Measurements from ENCODE around the gene NRAP. TPM values are rescaled to one million over a fixed set of nuclear protein-coding genes. Genes with fewer than 3 reads are reported as not detected.

NRAP gene
- total and polyA plus RNA-seq, 2 experiments from 2014 or later: not detected

- peaks cover 86% of the 10 kb centered on the region for H3K27me3 Mint-ChIP-seq (ENCODE audit: insufficient read depth, low read depth, poor library complexity)
- H3K27ac Mint-ChIP-seq: no peak overlapping the region
- DNase-seq (ENCODE audit: low spot score): no peak
- TF ChIP-seq NANOG (IDR thresholded peaks at IDR 0.05; ENCODE audit: borderline replicate concordance) (no peak), ZNF114 (CRISPR knock-in tag; IDR thresholded peaks at IDR 0.05) (no peak), ZNF331 (CRISPR knock-in tag; IDR thresholded peaks at IDR 0.05; ENCODE audit: low read depth) (no peak), REST (IDR thresholded peaks at IDR 0.05; ENCODE audit: unreplicated experiment) (no peak), ZNF462 (CRISPR knock-in tag; IDR thresholded peaks at IDR 0.05) (no peak), JUNB (IDR thresholded peaks at IDR 0.05; ENCODE audit: unreplicated experiment) (no peak), STAT1 (IDR thresholded peaks at IDR 0.05; ENCODE audit: unreplicated experiment) (no peak), CREB1 (CRISPR knock-in tag; IDR thresholded peaks at IDR 0.05; ENCODE audit: low read depth) (no peak), POLR2AphosphoS5 (IDR thresholded peaks at IDR 0.05; ENCODE audit: low read depth) (no peak), EZH2 (IDR thresholded peaks at IDR 0.05; ENCODE audit: low read depth, unreplicated experiment) (no peak), CTCF (conservative IDR thresholded peaks at IDR 0.05; ENCODE audit: low read depth in 2 of 2) (no peak), EZH2phosphoT487 (IDR thresholded peaks at IDR 0.05; ENCODE audit: unreplicated experiment) (no peak)
- TF ChIP-seq, protein P1, sequence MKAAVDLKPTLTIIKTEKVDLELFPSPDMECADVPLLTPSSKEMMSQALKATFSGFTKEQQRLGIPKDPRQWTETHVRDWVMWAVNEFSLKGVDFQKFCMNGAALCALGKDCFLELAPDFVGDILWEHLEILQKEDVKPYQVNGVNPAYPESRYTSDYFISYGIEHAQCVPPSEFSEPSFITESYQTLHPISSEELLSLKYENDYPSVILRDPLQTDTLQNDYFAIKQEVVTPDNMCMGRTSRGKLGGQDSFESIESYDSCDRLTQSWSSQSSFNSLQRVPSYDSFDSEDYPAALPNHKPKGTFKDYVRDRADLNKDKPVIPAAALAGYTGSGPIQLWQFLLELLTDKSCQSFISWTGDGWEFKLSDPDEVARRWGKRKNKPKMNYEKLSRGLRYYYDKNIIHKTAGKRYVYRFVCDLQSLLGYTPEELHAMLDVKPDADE (IDR thresholded peaks at IDR 0.05): no peak
- no peak for ATAC-seq
- H3K4me3 ChIP-seq: no peak overlapping the region
- no peaks in the 10 kb centered on the region for H3K79me2 ChIP-seq (replicated peaks; ENCODE audit: insufficient read depth)
- H4K20me1 ChIP-seq (replicated peaks; ENCODE audit: insufficient read depth): peaks cover 20% of the 10 kb centered on the region; the same call in 1 of the 2 replicates
- H3K9me2 ChIP-seq (ENCODE audit: insufficient read depth): no peaks in the 10 kb centered on the region
- H3K9me3 Mint-ChIP-seq: no peaks in the 10 kb centered on the region
- H3K36me3 ChIP-seq (ENCODE audit: insufficient read depth): no peaks in the 10 kb centered on the region
- H2AFZ ChIP-seq: no peak overlapping the region
- H3K4me1 Mint-ChIP-seq: peaks cover 29% of the 10 kb centered on the region
- no peaks in the 10 kb centered on the region for H3K36me3 Mint-ChIP-seq (ENCODE audit: low read depth)
- peaks cover 14% of the 10 kb centered on the region; the same call in 1 of the 2 replicates for H3K4me1 ChIP-seq (ENCODE audit: insufficient read depth)
- no peak overlapping the region for H3K27ac ChIP-seq (ENCODE audit: low read depth)
- no peaks in the 10 kb centered on the region for H3F3A ChIP-seq (replicated peaks; ENCODE audit: low read depth)
- peaks cover 100% of the 10 kb centered on the region for H3K27me3 ChIP-seq (ENCODE audit: insufficient read depth)
- H3K4me3 Mint-ChIP-seq: no peak overlapping the region
- no peak overlapping the region for H3K4me2 ChIP-seq
Measured at GRCh38 chr10:113555245-113555644, 108.6 kb downstream of the NRAP start.

All from GM23338 (cell line).